HUDEP-2 (cell line): ENCODE results near the gene EFNA5.
"Not testable (repeated sequence)": the region's sequence is repeated elsewhere in the genome, so short reads cannot be mapped to it uniquely, and the experiment has no call there.

Experiments used
- DNase-seq, 76 experiments: peaks; one replicate each; lab custom pipeline; 2025; ENCODE audit not compliant: unreplicated experiment in 76 of 76; lab: John Stamatoyannopoulos, UW

The EFNA5 gene

GRCh38 chr5:107469485-107470294, 201.0 kb downstream of the EFNA5 start:
- DNase-seq: no peak

GRCh38 chr5:107469064-107469463, 201.7 kb downstream of the EFNA5 start:
- no peak for DNase-seq

- DNase-seq: no peak
These were observed 202.5 kb downstream of the EFNA5 start for GRCh38 chr5:107468276-107468675.

GRCh38 chr5:107467137-107467932, 203.4 kb downstream of the EFNA5 start:
- DNase-seq: no peak

- no peak for DNase-seq
These were observed 204.4 kb downstream of the EFNA5 start for GRCh38 chr5:107466233-107466769.

GRCh38 chr5:107464876-107465275, 205.9 kb downstream of the EFNA5 start:
- DNase-seq: no peak

- DNase-seq: no peak
These were observed 206.3 kb downstream of the EFNA5 start for GRCh38 chr5:107464416-107464815.

GRCh38 chr5:107463731-107464130, 207.0 kb downstream of the EFNA5 start:
- no peak for DNase-seq

GRCh38 chr5:107461770-107462169, 209.0 kb downstream of the EFNA5 start:
- DNase-seq: no peak

- DNase-seq: no peak
These were observed 209.9 kb downstream of the EFNA5 start for GRCh38 chr5:107460789-107461188.

GRCh38 chr5:107459605-107460004, 211.1 kb downstream of the EFNA5 start:
- DNase-seq: no peak

- no peak for DNase-seq
These were observed 212.4 kb downstream of the EFNA5 start for GRCh38 chr5:107458322-107458721.

- DNase-seq: no peak
These were observed 212.9 kb downstream of the EFNA5 start for GRCh38 chr5:107457881-107458280.

- DNase-seq: no peak
These were observed 213.6 kb downstream of the EFNA5 start for GRCh38 chr5:107457138-107457537.

GRCh38 chr5:107456281-107456715, 214.4 kb downstream of the EFNA5 start:
- no peak for DNase-seq

- no peak for DNase-seq
These were observed 215.6 kb downstream of the EFNA5 start for GRCh38 chr5:107455111-107455544.

- not testable (repeated sequence) for DNase-seq
These were observed 218.9 kb downstream of the EFNA5 start for GRCh38 chr5:107451827-107452226.

GRCh38 chr5:107451028-107451427, 219.7 kb downstream of the EFNA5 start:
- no peak for DNase-seq

- DNase-seq: no peak
These were observed 220.2 kb downstream of the EFNA5 start for GRCh38 chr5:107450531-107450930.

GRCh38 chr5:107449369-107449768, 221.4 kb downstream of the EFNA5 start:
- no peak for DNase-seq

- no peak for DNase-seq
These were observed 223.2 kb downstream of the EFNA5 start for GRCh38 chr5:107447587-107447986.
